ENCODE data around the gene PBX3. TPM values are rescaled to one million over a fixed set of nuclear protein-coding genes. Genes with fewer than 3 reads are reported as not detected.

The PBX3 gene
- total RNA-seq, 1 experiment from 2014 or later = 1.5 TPM

GRCh38 chr9:125961072-125961471 is 213.9 kb downstream of the PBX3 start:
- peaks cover 50% of the 10 kb centered on the region for H3K27me3 ChIP-seq (replicated peaks; ENCODE audit: insufficient read depth, low read depth, low read length, poor library complexity)
- H3K36me3 ChIP-seq (ENCODE audit: insufficient read depth, low read length, poor library complexity, severe bottlenecking) = no peaks in the 10 kb centered on the region
- no peak overlapping the region for H3K4me3 ChIP-seq (ENCODE audit: low read depth, low read length, poor library complexity, severe bottlenecking)
- ChIA-PET POLR2A (ENCODE audit: low non-redundant PET) (no interaction called here), CTCF (no interaction called here)
- DNase-seq (ENCODE audit: low spot score) = peak; percentile 10
- TF ChIP-seq CTCF (conservative IDR thresholded peaks at IDR 0.05; ENCODE audit: low read depth, low read length) (no peak), EZH2 (IDR thresholded peaks at IDR 0.05; ENCODE audit: borderline replicate concordance, low read depth, low read length, poor library complexity, severe bottlenecking) (no peak)
- H3K27ac ChIP-seq (ENCODE audit: low read depth, low read length, poor library complexity, severe bottlenecking) = no peak overlapping the region
- H3K9me3 ChIP-seq (ENCODE audit: low read depth, low read length, poor library complexity, severe bottlenecking) = no peaks in the 10 kb centered on the region
- no TSS peak for BruUV-seq (replicated peaks)
- H3K4me1 ChIP-seq (ENCODE audit: insufficient read depth, low read length, poor library complexity, severe bottlenecking) = no peaks in the 10 kb centered on the region
- intact Hi-C loops (cut with micrococcal nuclease; ENCODE audit: unreplicated experiment) = no loop called here

GRCh38 chr9:125963932-125964331 is 216.8 kb downstream of the PBX3 start:
- no TSS peak for BruUV-seq (replicated peaks)
- Histone ChIP-seq H3K4me3 (ENCODE audit: low read depth, low read length, poor library complexity, severe bottlenecking) (no peak overlapping the region), H3K36me3 (ENCODE audit: insufficient read depth, low read length, poor library complexity, severe bottlenecking) (no peaks in the 10 kb centered on the region), H3K9me3 (ENCODE audit: low read depth, low read length, poor library complexity, severe bottlenecking) (no peaks in the 10 kb centered on the region), H3K4me1 (ENCODE audit: insufficient read depth, low read length, poor library complexity, severe bottlenecking) (no peaks in the 10 kb centered on the region), H3K27ac (ENCODE audit: low read depth, low read length, poor library complexity, severe bottlenecking) (no peak overlapping the region), H3K27me3 (replicated peaks; ENCODE audit: insufficient read depth, low read depth, low read length, poor library complexity) (peaks cover 44% of the 10 kb centered on the region)
- no peak for DNase-seq (ENCODE audit: low spot score)
- ChIA-PET CTCF (no interaction called here), POLR2A (ENCODE audit: low non-redundant PET) (no interaction called here)
- intact Hi-C loops (cut with micrococcal nuclease; ENCODE audit: unreplicated experiment) = no loop called here
- TF ChIP-seq EZH2 (IDR thresholded peaks at IDR 0.05; ENCODE audit: borderline replicate concordance, low read depth, low read length, poor library complexity, severe bottlenecking) = no peak
- TF ChIP-seq CTCF (conservative IDR thresholded peaks at IDR 0.05; ENCODE audit: low read depth, low read length) = no peak

- BruUV-seq (replicated peaks) = no TSS peak
- intact Hi-C loops (cut with micrococcal nuclease; ENCODE audit: unreplicated experiment) = no loop called here
- DNase-seq (ENCODE audit: low spot score) = no peak
These were observed 217.6 kb downstream of the PBX3 start for GRCh38 chr9:125964702-125965225.

More at GRCh38 chr9:125964702-125965225, 217.6 kb downstream of the PBX3 start:
- TF ChIP-seq CTCF (conservative IDR thresholded peaks at IDR 0.05; ENCODE audit: low read depth, low read length) (no peak), EZH2 (IDR thresholded peaks at IDR 0.05; ENCODE audit: borderline replicate concordance, low read depth, low read length, poor library complexity, severe bottlenecking) (no peak)
- no peaks in the 10 kb centered on the region for H3K36me3 ChIP-seq (ENCODE audit: insufficient read depth, low read length, poor library complexity, severe bottlenecking)
- H3K4me1 ChIP-seq (ENCODE audit: insufficient read depth, low read length, poor library complexity, severe bottlenecking) = no peaks in the 10 kb centered on the region
- H3K27ac ChIP-seq (ENCODE audit: low read depth, low read length, poor library complexity, severe bottlenecking) = no peak overlapping the region
- peaks cover 38% of the 10 kb centered on the region for H3K27me3 ChIP-seq (replicated peaks; ENCODE audit: insufficient read depth, low read depth, low read length, poor library complexity)
- POLR2A ChIA-PET (ENCODE audit: low non-redundant PET) = no interaction called here
- CTCF ChIA-PET = no interaction called here
- no peaks in the 10 kb centered on the region for H3K9me3 ChIP-seq (ENCODE audit: low read depth, low read length, poor library complexity, severe bottlenecking)
- no peak overlapping the region for H3K4me3 ChIP-seq (ENCODE audit: low read depth, low read length, poor library complexity, severe bottlenecking)
